Kidney epithelial cell (primary cell): Measurements from ENCODE around the gene FAM241A. TPM values are rescaled to one million over a fixed set of nuclear protein-coding genes. Genes with fewer than 3 reads are reported as not detected.

Experiments
- DNase-seq: peaks from one replicate; pipeline ENCODE4 v3.0.0-alpha.2; 2010; ENCODE audit warnings: low read depth
- H3K27me3 ChIP-seq: 2 replicates; pipeline ENCODE4 v1.6.0; 2011; ENCODE audit warnings: low read length; ENCODE audit not compliant: control insufficient read depth, insufficient read depth
- H3K36me3 ChIP-seq: 2 replicates; pipeline ENCODE4 v1.5.1; 2011; ENCODE audit warnings: low read length; ENCODE audit not compliant: control insufficient read depth, insufficient read depth
- H3K4me3 ChIP-seq: 2 replicates; pipeline ENCODE4 v1.5.1; 2011; ENCODE audit warnings: low read depth, mild to moderate bottlenecking, control low read depth, low read length
- CTCF ChIP-seq: IDR thresholded peaks from 2 replicates; pipeline ENCODE4 v1.5.1; 2011; ENCODE audit warnings: mild to moderate bottlenecking, moderate library complexity, low read length, control low read depth, inconsistent platforms; ENCODE audit not compliant: insufficient read depth, poor library complexity, severe bottlenecking
- total RNA-seq: library from RNA; depleted of rRNA; stranded (reverse); fragments of >200 nt; gene quantifications from 2 replicates; pipeline ENCODE4 v1.2.3, GENCODE V29; 2015

FAM241A gene
- total RNA-seq, 1 donor from 2014 or later: 1.5 TPM

GRCh38 chr4:112141366-112142138, 3.7 kb upstream of the FAM241A start:
- H3K27me3 ChIP-seq: no peaks in the 10 kb centered on the region
- H3K36me3 ChIP-seq: no peaks in the 10 kb centered on the region
- TF ChIP-seq CTCF: no peak
- H3K4me3 ChIP-seq: no peak overlapping the region
- DNase-seq: no peak

- Histone ChIP-seq H3K36me3 (no peaks in the 10 kb centered on the region), H3K27me3 (no peaks in the 10 kb centered on the region), H3K4me3 (no peak overlapping the region)
- no peak for DNase-seq
- no peak for TF ChIP-seq CTCF
These were observed 3.1 kb upstream of the FAM241A start for GRCh38 chr4:112142182-112142581.

- Histone ChIP-seq H3K4me3 (no peak overlapping the region), H3K27me3 (no peaks in the 10 kb centered on the region), H3K36me3 (no peaks in the 10 kb centered on the region)
- TF ChIP-seq CTCF: no peak
- no peak for DNase-seq
These were observed 1.5 kb upstream of the FAM241A start for GRCh38 chr4:112143781-112144180.

- no peak for DNase-seq
- TF ChIP-seq CTCF: no peak
- no peaks in the 10 kb centered on the region for H3K36me3 ChIP-seq
- H3K27me3 ChIP-seq: no peaks in the 10 kb centered on the region
- H3K4me3 ChIP-seq: peak overlapping the region; percentile 27
These were observed 518 bp upstream of the FAM241A start for GRCh38 chr4:112144546-112145325.

- peak; percentile 16 for TF ChIP-seq CTCF
- H3K4me3 ChIP-seq: peak overlapping the region; percentile 83
- no peaks in the 10 kb centered on the region for H3K27me3 ChIP-seq
- no peak for DNase-seq
- no peaks in the 10 kb centered on the region for H3K36me3 ChIP-seq
These were observed 692 bp downstream of the FAM241A start for GRCh38 chr4:112145790-112146501.
